HAP-1 (cell line): Measurements from ENCODE around the gene FBXW8.

Source experiments
- DNase-seq, 2 experiments: peaks; one replicate each; pipeline ENCODE4 v3.0.0-alpha.2; 2016 to 2020; ENCODE audit warnings: low spot score in 2 of 2
- H3K27me3 ChIP-seq: fragments of 250-450 bp; sonication (Bioruptor Pico); 2 replicates; pipeline ENCODE4 v1.5.1; 2020; ENCODE audit warnings: low read depth, mild to moderate bottlenecking, moderate library complexity
- H3K36me3 ChIP-seq: fragments of 250-450 bp; sonication (Bioruptor Pico); replicated peaks from 2 replicates; pipeline ENCODE4 v1.5.1; 2020; ENCODE audit warnings: mild to moderate bottlenecking
- H3K4me1 ChIP-seq: fragments of 250-450 bp; sonication (Bioruptor Pico); 2 replicates; pipeline ENCODE4 v1.5.1; 2020; ENCODE audit warnings: mild to moderate bottlenecking
- H3K4me3 ChIP-seq: fragments of 250-450 bp; sonication (Bioruptor Pico); 2 replicates; pipeline ENCODE4 v1.5.1; 2020; ENCODE audit warnings: mild to moderate bottlenecking, moderate library complexity
- H3K9me3 ChIP-seq: fragments of 250-450 bp; sonication (Bioruptor Pico); 2 replicates; pipeline ENCODE4 v1.5.1; 2020; ENCODE audit warnings: mild to moderate bottlenecking, moderate library complexity
- in situ Hi-C: fragments of 300-500 bp; cut with MboI; formaldehyde crosslinking; loops from 3 replicates; pipeline ENCODE4 v1.14.3; 2020; ENCODE audit warnings: low sequenced_read_pairs, inconsistent platforms, mixed read lengths

The FBXW8 gene

GRCh38 chr12:116962783-116963356 lies 52.1 kb downstream of the FBXW8 start:
- H3K27me3 ChIP-seq, result no peaks in the 10 kb centered on the region
- H3K4me1 ChIP-seq, result no peaks in the 10 kb centered on the region
- no peak for DNase-seq
- H3K36me3 ChIP-seq, result peaks cover 16% of the 10 kb centered on the region
- no peak overlapping the region for H3K4me3 ChIP-seq
- H3K9me3 ChIP-seq, result no peaks in the 10 kb centered on the region
- in situ Hi-C loops, result no loop called here

- DNase-seq, result no peak
- Histone ChIP-seq H3K4me3 (no peak overlapping the region), H3K36me3 (peaks cover 16% of the 10 kb centered on the region), H3K4me1 (no peaks in the 10 kb centered on the region), H3K9me3 (no peaks in the 10 kb centered on the region), H3K27me3 (no peaks in the 10 kb centered on the region)
- in situ Hi-C loops, result no loop called here
Observed at GRCh38 chr12:116964054-116965050, 53.6 kb downstream of the FBXW8 start.

GRCh38 chr12:116968986-116969385 lies 58.2 kb downstream of the FBXW8 start:
- no peaks in the 10 kb centered on the region for H3K9me3 ChIP-seq
- no peak for DNase-seq
- no peak overlapping the region for H3K4me3 ChIP-seq
- peaks cover 19% of the 10 kb centered on the region for H3K36me3 ChIP-seq
- no peaks in the 10 kb centered on the region for H3K27me3 ChIP-seq
- in situ Hi-C loops, result no loop called here
- no peaks in the 10 kb centered on the region for H3K4me1 ChIP-seq

GRCh38 chr12:116969615-116970585 lies 59.1 kb downstream of the FBXW8 start:
- in situ Hi-C loops, result no loop called here
- Histone ChIP-seq H3K27me3 (no peaks in the 10 kb centered on the region), H3K4me3 (no peak overlapping the region), H3K4me1 (no peaks in the 10 kb centered on the region), H3K9me3 (no peaks in the 10 kb centered on the region), H3K36me3 (peaks cover 12% of the 10 kb centered on the region)
- DNase-seq, result no peak

DNA sequence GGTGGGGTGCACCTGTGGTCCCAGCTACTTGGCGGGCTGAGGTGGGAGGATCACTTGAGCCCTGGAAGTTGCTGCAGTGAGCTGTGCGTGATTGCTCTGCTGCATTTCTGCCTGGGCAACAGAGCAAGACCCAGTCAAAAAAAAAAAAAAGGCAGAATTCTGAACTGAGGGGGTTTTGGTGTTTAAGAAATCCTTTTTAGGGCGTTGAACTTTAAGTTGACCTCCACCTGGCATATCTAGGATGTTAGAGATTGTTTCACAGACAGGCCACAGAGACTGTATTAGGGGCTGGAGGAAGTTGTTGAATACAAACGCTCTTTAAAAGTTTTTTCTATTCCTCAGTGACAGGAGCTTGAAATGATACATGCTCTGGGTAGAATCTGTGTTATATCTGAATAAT lies 60.5 kb downstream of the FBXW8 start:
- H3K4me3 ChIP-seq, result no peak overlapping the region
- peaks cover 5% of the 10 kb centered on the region for H3K36me3 ChIP-seq
- no peaks in the 10 kb centered on the region for H3K4me1 ChIP-seq
- H3K27me3 ChIP-seq, result no peaks in the 10 kb centered on the region
- in situ Hi-C loops, result no loop called here
- DNase-seq, result no peak
- H3K9me3 ChIP-seq, result no peaks in the 10 kb centered on the region

- Histone ChIP-seq H3K4me1 (peaks cover 10% of the 10 kb centered on the region), H3K9me3 (no peaks in the 10 kb centered on the region), H3K27me3 (no peaks in the 10 kb centered on the region), H3K36me3 (peaks cover 5% of the 10 kb centered on the region), H3K4me3 (no peak overlapping the region)
- no peak for DNase-seq
- in situ Hi-C loops, result no loop called here
Observed at GRCh38 chr12:116975779-116976393, 65.1 kb downstream of the FBXW8 start.

DNA sequence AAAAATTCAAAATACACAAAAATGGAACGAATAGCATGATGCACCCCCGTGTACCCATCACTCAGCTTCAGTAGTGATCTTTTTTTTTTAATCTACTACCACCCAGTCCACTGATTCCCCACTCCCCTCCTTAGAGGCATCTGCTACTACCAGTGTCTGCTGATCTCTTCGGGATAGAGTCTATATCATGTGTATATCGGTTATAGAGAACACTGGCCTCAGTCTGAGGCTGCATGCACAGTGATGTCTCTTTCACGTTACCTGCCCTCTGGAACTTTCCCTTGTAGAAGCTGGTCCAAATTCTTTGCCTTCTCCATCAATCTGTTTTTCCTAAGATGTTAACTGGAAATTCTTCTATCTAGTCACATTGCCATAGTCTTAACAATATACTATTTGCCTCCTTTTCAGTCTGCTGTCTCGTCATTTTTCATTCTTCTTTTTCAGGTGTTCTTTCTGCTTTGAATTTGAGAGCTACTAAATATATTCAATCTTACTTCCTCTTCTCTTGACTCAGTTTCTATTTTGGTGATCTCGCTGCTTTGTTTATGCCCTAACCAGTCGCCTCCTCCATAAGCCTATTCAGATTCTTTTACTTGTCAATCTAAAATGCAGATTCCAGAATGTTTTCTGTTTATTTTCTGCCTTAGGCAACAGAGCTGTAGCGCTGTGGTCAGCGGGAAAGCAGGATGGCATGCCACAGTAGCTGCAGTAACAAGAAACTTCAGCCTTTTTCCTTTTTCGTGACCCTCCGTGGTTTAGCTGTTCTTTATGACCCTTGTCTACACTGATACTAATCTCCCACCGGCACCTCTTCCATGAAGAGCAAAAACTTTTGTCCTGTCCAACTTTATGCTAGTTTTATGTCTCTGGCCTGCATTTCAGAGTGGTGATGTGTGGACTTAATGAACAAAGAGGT lies 67.0 kb downstream of the FBXW8 start:
- peak in 1 of 2 experiments; percentile 11 for DNase-seq
- in situ Hi-C loops, result no loop called here
- H3K27me3 ChIP-seq, result no peaks in the 10 kb centered on the region
- H3K9me3 ChIP-seq, result no peaks in the 10 kb centered on the region
- peaks cover 10% of the 10 kb centered on the region for H3K4me1 ChIP-seq
- H3K36me3 ChIP-seq, result peaks cover 5% of the 10 kb centered on the region; the same call in 1 of the 2 replicates
- H3K4me3 ChIP-seq, result no peak overlapping the region

GRCh38 chr12:116978791-116979508 lies 68.2 kb downstream of the FBXW8 start:
- Histone ChIP-seq H3K9me3 (no peaks in the 10 kb centered on the region), H3K36me3 (no peaks in the 10 kb centered on the region), H3K27me3 (no peaks in the 10 kb centered on the region), H3K4me3 (no peak overlapping the region), H3K4me1 (peaks cover 10% of the 10 kb centered on the region)
- no peak for DNase-seq
- in situ Hi-C loops, result no loop called here

DNA sequence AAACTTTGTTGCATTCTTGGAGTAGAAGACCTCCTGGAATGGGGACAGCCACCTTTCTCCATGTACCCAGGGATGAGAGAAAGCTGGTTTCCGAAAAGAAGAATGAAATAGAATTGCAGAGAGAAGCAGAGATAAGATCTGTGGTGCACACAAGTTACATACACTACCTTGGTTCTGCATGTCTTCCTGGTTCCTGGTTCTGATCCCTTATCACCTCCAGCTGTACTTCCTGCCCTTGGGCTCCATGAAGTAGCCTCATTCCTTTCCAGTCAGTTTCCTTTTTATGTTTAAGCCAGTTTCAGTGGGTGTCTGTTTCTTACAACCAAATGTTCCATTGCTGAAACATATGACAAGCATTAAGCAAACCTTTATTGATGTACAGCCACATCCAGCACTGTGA lies 69.3 kb downstream of the FBXW8 start:
- Histone ChIP-seq H3K4me1 (peaks cover 10% of the 10 kb centered on the region), H3K9me3 (no peaks in the 10 kb centered on the region), H3K27me3 (no peaks in the 10 kb centered on the region), H3K36me3 (no peaks in the 10 kb centered on the region), H3K4me3 (no peak overlapping the region)
- DNase-seq, result no peak
- in situ Hi-C loops, result no loop called here

- no peak for DNase-seq
- in situ Hi-C loops, result no loop called here
- H3K4me3 ChIP-seq, result no peak overlapping the region
- H3K36me3 ChIP-seq, result no peaks in the 10 kb centered on the region
- H3K4me1 ChIP-seq, result peaks cover 5% of the 10 kb centered on the region
- H3K27me3 ChIP-seq, result no peaks in the 10 kb centered on the region
- H3K9me3 ChIP-seq, result no peaks in the 10 kb centered on the region
Observed at GRCh38 chr12:116982791-116983411, 72.2 kb downstream of the FBXW8 start.

- no peaks in the 10 kb centered on the region for H3K27me3 ChIP-seq
- DNase-seq, result no peak
- no peaks in the 10 kb centered on the region for H3K9me3 ChIP-seq
- in situ Hi-C loops, result no loop called here
- H3K4me1 ChIP-seq, result no peaks in the 10 kb centered on the region
- no peak overlapping the region for H3K4me3 ChIP-seq
- H3K36me3 ChIP-seq, result no peaks in the 10 kb centered on the region
Observed at GRCh38 chr12:116984098-116984497, 73.3 kb downstream of the FBXW8 start.

GRCh38 chr12:116990329-116990728 lies 79.6 kb downstream of the FBXW8 start:
- Histone ChIP-seq H3K4me3 (no peak overlapping the region), H3K27me3 (no peaks in the 10 kb centered on the region), H3K4me1 (no peaks in the 10 kb centered on the region), H3K9me3 (no peaks in the 10 kb centered on the region), H3K36me3 (no peaks in the 10 kb centered on the region; the same call in 1 of the 2 replicates)
- in situ Hi-C loops, result no loop called here
- no peak for DNase-seq
